DMS79 treated with DMSO at 0.1 percent for 48 hours (cell line): Measurements from ENCODE around the gene SPEF2.

Experiments
- DNase-seq: peaks from one replicate; lab custom pipeline; 2025; lab: John Stamatoyannopoulos, UW

Gene SPEF2, protein sequence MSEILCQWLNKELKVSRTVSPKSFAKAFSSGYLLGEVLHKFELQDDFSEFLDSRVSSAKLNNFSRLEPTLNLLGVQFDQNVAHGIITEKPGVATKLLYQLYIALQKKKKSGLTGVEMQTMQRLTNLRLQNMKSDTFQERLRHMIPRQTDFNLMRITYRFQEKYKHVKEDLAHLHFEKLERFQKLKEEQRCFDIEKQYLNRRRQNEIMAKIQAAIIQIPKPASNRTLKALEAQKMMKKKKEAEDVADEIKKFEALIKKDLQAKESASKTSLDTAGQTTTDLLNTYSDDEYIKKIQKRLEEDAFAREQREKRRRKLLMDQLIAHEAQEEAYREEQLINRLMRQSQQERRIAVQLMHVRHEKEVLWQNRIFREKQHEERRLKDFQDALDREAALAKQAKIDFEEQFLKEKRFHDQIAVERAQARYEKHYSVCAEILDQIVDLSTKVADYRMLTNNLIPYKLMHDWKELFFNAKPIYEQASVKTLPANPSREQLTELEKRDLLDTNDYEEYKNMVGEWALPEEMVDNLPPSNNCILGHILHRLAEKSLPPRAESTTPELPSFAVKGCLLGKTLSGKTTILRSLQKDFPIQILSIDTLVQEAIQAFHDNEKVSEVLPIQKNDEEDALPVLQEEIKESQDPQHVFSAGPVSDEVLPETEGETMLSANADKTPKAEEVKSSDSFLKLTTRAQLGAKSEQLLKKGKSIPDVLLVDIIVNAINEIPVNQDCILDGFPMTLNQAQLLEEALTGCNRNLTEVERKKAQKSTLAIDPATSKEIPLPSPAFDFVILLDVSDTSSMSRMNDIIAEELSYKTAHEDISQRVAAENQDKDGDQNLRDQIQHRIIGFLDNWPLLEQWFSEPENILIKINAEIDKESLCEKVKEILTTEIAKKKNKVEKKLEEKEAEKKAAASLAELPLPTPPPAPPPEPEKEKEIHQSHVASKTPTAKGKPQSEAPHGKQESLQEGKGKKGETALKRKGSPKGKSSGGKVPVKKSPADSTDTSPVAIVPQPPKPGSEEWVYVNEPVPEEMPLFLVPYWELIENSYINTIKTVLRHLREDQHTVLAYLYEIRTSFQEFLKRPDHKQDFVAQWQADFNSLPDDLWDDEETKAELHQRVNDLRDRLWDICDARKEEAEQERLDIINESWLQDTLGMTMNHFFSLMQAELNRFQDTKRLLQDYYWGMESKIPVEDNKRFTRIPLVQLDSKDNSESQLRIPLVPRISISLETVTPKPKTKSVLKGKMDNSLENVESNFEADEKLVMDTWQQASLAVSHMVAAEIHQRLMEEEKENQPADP (N-terminal part only)

DNA sequence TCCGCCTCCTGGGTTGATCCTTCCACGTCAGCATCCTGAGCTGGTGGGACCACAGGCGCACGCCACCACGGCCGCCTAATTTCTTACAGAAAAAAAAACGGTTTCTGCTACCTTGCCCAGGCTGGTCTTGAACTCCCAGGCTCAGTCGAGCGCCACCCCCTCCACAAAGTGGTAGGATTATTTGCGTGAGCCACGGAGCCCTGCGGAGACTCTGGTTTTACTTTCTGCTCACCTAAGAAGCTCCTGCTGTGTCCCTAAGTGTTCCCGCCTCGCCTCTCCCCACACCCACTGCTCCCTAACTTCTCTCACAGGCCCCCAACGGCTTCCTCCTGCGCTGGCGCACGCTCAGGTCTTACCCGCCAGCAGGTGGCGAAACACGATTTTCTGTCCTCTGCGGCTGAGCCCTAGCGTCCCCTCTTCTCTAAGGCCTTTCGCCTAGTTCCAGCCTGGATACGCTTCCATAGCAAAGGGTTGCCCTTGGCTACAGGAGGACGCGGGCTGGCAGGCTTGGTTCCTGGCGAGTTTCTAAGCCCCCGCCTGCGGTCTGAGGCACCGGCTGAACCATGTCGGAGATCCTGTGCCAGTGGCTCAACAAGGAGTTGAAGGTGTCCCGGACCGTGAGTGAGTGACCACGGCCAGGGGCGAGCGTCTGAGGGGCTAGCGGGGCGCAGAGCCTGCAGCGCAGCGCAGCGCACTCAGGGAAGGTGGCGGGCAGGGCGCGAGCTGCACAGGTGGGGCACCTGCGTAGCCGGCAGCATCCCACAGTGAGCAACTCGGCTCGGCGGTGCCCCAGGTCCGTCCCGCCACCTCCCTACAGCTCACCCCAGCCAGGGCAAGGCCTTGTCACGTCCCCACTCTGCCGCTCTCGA is at the start of gene SPEF2:
SPEF2 (plus strand) TSS at position 429 of the 869 bp plus-strand sequence; CDS start at position 564, 135 bp downstream.
- DNase-seq: peak; percentile 67

- DNase-seq: no peak
These were observed 42.1 kb upstream of the SPEF2 start for GRCh38 chr5:35575578-35575977.

GRCh38 chr5:35587419-35587818 is 30.2 kb upstream of the SPEF2 start:
- no peak for DNase-seq

- DNase-seq: no peak
These were observed 24.3 kb upstream of the SPEF2 start for GRCh38 chr5:35593338-35593737.

- DNase-seq: no peak
These were observed 18.8 kb upstream of the SPEF2 start for GRCh38 chr5:35598707-35599370.

DNA sequence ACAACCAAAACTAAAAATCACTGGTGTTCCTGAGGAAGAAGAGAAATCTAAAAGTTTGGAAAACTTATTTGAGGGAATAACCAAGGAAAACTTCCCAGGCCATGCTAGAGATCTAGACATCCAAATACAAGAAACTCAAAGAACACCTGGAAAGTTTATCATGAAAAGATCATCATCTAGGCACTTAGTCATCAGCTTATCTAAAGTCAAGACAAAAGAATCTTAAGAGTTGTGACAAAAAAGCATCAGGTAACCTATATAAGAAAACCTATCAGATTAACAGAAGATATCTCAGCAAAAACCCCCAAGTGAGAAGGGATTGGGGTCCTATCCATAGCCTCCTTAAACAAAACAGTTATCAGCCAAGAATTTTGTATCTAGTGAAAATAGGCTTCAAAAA is 17.1 kb upstream of the SPEF2 start:
- no peak for DNase-seq

DNA sequence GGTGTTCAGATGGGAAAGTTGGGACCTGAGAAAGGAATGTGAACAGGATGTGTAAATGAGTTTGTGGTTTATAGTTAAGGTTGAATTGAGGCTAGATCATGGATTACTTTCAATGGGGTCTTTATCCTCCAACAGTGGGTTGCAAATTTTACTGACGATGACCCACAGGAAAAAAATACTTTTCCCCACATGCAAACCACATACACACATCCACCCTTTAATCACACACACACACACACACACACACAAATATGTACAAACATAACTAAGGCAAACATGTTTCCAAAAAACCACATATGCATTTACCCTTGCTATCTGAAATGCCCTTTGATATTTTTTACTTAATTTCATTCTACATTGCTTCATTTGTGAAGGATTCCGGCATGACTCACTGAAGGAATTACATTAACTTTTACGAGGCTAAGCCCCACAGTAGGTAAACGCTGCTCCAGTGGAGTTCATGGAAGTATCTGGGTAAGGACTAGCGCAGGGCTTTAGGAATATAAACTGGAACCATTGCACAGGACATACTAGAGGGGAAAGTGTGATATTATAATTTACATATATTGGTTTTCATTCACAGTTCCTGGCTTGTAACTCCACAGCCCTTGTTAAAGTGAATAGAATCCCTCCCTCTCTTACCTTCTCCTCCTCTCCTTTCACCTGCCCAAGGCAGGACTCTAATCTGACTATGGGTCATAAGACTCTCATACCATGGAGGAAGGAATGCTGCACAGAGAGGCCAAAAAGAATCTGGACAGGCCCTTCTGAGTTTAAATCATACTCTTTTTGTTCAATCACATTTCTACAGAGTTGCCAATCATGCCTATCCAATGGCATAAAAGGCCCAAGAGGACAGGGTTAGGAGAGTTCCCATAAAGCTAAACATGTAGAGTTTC is 8.5 kb upstream of the SPEF2 start:
- DNase-seq: no peak

DNA sequence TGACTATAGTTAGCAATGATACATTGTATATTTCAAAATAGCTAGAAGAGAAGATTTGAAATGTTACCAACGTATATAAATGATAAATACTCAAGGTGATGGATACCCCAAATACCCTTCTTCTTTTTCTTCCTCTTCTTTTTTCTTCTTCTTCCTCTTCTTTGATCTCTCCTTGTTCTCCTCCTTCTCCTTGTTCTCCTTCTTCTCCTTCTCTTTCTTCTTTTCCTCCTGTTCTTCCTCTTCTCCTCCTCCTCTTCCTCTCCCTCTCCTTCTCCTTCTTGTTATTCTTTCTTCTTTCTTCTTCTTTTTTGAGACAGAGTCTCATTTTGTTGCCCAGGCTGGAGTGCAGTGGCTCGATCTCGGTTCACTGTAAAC is 616 bp upstream of the SPEF2 start:
- DNase-seq: no peak

DNA sequence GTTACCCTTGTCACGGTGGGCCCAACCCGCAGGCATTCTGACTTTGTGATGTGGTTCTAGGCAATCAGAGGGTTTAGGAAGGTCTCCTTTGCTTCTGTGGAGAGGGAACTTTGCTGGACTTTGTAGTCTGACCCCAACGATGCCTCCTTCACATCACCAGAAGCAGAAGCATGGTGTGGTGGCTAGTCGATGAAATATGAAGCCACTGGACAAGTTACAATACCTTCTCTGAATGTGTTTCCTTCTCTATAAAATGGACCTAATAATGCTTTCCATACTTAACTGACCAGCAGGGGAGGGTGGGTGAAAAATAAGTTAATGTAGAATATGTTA is 607 bp downstream of the SPEF2 start:
- DNase-seq: no peak

DNA sequence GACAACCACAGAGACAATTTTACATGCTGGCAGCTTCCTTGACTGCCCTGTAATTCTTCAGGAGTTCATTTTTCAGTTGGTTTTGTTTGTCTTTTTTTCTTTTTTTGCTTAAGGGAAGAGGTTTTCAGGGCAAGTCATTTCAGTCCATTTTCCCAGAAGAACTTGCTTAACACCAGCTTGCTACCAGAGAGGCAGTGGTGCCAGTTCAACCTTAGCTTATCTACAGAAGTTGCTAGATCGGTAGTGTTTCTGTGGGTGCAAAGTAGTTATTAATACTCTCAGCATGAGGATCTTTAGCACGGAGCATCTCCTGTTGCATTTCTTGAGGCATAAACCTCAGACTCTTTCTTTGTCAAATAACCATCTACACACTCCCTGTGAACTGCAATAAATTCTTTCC is 1.1 kb downstream of the SPEF2 start:
- DNase-seq: no peak

GRCh38 chr5:35622974-35623373 is 5.3 kb downstream of the SPEF2 start:
- no peak for DNase-seq

GRCh38 chr5:35623991-35624390 is 6.3 kb downstream of the SPEF2 start:
- DNase-seq: no peak

DNA sequence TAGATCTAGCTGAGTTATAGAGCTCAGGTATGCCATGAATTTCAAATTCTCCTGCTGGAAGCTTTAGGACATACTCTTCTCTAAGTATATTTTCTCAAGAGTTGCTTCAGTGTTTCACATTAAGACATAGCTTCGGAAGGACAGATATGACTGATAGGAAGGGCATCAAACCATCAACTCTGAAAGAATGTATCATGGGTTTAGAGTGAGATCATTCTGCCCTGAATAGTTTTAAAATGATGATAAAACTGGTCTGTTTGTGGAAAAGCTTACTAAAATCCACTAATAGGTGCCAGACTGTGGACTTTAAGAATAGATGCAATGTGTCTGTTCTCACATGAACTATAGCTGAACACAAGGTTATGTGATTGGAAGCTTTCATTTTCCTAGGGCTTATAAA is 8.4 kb downstream of the SPEF2 start:
- DNase-seq: no peak

DNA sequence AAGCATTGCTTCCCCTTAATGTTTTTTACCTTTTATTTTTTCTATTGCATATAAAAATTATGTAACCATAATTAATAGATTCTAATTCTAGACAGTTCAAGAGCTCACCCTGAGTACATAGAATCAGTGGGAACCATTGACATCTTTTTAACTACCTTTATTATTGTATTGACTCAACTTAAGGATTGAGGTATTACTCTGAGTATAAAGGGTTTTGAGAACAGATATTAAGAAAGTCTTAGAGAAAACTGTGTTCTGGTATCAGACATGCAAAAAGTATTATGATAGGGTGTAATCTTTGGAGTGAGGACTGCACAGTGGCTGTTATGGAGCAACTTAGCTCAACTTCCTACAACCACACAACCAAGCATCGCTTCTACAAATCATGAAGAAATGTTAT is 8.9 kb downstream of the SPEF2 start:
- DNase-seq: no peak

DNA sequence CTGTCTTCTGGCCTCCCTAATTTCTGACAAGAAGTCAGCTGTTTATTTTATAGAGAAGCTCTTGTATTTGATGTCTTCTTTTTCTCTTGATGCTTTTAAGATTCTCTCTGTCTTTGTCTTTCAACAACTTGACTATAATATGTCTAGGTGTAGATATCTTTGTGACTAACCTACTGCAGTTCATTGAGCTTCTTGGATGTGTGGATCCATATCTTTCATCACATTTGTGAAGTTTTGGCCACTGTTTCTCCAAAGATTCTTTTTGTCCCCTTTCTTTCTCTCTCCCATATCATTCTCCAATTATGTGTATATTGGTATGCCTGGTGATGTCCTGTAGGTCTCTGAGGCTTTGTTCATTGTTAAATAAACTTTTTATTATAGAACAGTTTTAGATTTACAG is 16.7 kb downstream of the SPEF2 start:
- no peak for DNase-seq

DNA sequence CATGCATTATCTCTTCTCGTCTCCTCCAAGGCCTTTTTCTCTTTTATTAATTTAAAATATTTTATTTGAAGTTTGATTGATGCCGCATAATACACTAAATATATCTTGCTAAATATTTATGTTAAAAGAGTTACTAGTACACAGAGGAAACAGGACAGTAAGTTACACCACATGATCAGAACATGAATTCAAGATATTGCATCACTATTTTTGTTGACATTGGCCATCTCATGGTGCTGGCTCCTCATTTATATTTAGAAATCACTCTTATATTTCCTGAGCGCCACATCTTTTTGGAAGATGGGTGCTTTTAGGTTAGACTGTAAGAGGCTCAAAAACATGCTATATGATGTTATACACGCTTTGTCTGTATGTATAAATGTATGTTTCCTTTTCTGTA is 23.0 kb downstream of the SPEF2 start:
- DNase-seq: no peak

- no peak for DNase-seq
These were observed 26.9 kb downstream of the SPEF2 start for GRCh38 chr5:35644543-35644942.

- no peak for DNase-seq
These were observed 29.5 kb downstream of the SPEF2 start for GRCh38 chr5:35647128-35647527.

DNA sequence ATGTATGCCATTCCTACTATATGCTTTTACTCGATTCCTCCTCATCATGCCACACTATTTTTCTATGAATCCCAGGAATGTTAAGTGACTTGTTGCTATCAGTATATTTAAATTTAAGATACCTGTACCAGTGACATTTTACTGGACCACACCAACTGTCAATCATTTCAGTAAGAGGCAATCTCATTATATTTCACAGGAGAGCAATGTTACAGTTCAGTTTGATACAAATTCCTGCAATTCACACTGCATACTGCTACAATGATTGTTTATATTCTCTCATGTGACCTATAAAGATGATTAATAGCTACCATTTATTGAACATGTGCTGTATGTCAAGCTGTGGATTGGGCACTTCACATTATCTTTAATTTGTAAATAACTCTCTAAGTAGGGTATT is 30.0 kb downstream of the SPEF2 start:
- DNase-seq: no peak
